GM18870 (cell line): ENCODE data around the gene SPAG9.

Experiments
- ATAC-seq: cut with Tn5 transposase; IDR thresholded peaks from one replicate; pipeline ENCODE4 v1.9.1; 2021; ENCODE audit warnings: moderate library complexity; ENCODE audit not compliant: unreplicated experiment

SPAG9 gene

DNA sequence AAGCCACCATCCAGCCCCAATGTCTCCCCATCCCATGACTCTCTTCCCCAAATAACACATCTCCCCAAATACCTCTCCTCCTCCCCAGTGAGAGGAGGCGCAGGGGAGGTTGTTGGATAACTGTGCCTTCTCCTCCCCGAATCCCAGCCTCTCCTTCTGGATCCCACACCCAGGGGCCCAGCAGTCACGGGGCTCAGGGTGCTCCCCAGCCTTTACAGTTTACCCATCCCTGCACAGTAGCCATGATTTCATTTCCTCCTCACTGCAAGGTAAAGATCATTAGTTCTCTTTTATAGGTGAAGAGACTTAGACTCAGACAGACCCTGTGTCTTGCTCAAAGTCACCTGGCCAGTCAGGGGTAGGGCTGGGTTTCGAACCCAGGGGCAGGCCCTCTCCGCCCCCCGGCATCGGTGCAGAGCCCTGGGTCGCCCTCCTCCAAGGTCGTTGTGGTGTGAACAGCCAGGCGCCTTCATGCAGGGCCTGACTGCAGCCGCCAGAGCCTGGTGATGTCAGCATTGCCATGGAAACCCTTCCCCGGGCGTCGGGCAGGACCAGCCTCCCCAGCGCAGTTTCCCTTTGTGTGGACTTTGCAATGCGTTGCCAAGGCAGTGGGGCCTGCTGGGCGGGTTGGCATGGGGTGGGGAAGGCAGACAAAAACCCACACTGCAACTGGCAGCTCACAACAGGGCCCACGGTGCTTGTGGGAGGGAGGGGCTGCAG, 201.2 kb downstream of the SPAG9 start:
- ATAC-seq, result no peak

DNA sequence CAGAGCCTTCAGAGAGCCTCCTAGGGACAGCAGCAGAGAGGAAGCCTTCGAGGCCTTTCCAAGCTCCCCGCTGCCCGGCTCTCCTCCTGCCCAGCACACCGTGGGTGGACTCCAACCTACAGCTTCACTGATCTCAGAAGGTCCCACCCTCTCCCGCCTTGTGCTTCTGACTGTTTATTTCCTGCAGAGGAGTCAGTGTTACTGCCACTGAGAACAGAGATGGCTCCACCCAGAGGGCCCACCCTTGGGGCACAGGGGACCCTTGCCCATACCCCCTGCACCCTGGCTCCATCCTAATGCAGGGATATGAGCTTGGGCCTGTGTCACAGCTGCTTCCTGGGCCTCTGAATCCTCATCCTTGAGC, 201.8 kb downstream of the SPAG9 start:
- no peak for ATAC-seq

DNA sequence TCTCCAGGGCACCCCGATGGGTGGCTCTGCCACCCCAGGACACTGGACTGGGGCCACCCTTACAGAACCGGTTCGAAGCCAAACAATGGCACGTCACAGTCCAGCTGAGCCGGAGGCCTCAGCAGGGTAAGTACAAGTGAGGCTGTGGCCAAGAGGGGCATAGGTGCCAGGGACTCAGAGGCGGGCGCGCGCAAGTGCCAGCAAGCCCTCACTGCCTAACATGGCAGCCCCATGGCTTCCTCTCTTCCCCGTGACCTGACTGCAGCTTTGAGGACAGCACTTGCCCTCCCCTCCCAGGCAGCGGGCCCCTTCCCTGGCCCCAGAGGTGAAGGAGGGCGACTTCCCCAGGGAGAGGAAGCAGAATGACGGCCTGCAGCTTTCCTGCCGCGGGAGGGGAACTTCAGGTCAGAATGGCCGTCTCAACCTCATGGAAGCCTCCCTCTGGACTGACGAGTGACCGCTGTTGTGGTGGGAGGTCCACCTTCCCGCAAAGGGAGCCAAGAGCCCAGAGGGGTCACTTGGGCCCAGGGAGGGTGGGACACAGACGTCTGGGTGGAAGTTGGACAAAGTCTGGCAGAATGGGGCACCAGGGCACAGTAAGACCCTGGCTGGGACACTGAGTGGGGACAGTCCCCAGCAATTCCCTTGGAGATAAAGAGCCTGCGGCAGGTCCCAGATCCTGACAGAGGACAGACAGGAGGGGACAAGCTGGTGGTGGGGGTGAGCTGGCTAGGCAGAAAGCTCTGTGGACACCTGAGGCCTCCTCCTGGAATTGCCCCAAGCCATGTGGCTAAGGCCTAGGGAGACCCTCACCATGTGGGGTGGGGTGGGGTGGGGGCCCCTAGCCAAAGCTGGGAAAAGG, 202.4 kb downstream of the SPAG9 start:
- no peak for ATAC-seq

DNA sequence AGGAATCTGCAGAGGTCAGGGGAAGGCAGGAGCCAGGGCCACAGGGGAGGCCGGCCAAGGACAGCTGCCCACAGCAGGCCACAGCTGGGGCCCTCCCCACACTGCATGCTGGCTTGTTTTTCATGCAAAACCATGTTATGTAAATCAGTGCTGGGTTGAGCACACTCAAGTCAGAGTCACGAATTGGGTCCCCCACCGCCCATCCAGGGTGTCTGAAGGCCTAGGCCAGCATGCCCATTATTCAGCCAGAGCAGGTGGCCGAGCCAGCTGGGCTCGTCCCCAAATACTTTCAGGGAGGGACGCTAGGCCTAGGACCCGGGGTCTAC, 203.3 kb downstream of the SPAG9 start:
- ATAC-seq, result no peak

DNA sequence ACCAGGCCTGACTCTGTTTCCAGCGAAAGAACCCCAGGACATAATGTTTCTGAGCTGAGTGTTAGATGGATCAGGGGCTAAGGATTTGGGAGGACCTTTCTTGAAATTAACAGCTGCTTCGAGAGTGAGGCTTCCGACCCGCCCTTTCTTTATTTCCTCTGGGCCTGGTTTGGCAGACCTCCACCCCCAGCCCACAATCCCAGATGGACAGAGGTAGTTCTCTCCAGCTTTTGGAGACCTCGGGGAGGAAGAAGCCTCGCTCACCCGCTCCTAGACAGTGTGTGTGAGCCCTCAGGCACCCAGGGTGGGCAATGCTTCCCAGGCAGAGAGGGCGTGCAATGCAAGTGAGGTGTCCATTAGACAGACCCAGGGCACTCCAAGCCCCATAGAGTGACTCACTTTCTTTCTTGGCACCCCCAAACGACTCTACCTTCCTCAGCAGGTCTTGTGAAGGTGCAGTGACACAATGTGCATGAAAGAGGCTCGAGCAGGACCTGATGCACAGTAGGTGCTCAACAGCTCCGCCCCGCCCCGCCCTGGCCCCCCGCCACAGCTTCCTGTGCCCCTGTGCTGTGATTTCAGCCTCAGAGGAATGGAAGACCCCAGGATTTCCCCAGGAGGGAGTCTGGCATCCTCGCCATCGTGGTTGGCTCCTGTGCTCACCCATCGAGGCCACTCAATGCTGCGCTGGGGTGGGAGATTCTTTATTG, 203.8 kb downstream of the SPAG9 start:
- ATAC-seq, result no peak

DNA sequence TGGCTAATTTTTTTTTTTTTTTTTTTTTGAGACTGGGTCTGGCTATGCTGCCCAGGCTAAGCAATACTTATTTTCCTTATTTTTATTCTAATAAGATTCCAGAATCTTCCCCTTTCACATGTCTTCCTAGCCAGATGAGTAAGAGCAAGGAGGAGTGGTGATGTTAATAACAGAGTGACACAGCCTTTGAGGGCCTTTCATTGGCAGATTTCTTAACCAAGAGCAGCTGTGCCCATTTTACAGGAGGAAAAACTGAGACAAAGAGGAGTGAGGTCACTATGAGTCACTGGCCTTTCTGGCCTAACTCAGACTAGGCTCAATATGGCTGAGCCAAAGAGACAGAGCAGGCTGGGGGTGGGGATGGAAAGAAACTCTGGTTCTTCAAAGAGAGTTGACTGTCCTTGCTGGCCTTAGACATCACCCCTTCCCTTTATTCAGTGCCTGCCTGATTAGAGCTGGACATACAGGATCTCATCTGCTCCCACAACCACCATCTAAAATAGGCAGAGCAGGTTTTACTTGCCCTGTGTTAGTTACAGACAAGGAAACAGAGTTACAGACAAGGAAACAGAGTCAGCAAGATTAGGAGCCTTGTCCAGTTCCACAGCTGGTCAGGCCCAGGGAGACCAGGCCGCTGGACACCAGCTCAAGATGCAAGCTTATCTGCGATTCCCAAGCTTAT, 204.5 kb downstream of the SPAG9 start:
- ATAC-seq, result no peak

DNA sequence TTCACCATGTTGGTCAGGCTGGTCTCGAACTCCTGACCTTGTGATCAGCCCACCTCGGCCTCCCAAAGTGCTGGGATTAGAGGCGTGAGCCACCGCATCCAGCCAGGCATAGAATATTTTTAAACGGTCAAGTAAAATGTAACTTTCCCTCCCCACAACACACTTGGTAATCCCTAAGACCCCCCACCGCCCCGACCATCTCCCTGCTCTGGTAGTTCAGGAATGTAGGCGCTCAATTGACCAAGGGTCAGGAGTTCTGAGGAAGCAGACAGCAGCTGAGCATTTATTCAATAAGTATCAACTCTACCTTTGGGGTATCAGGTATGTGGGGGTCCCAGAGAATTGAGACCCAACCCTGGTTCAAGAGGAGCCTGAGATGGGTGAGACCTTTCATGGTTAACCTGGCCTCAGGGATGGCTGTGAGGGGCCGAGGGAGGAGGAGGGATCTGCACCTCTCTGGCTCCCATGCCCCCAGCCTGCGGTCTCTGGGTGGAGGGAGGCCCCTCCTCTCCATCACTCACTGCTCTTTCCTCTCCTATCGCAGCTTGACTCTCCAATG, 206.1 kb downstream of the SPAG9 start:
- ATAC-seq, result no peak

DNA sequence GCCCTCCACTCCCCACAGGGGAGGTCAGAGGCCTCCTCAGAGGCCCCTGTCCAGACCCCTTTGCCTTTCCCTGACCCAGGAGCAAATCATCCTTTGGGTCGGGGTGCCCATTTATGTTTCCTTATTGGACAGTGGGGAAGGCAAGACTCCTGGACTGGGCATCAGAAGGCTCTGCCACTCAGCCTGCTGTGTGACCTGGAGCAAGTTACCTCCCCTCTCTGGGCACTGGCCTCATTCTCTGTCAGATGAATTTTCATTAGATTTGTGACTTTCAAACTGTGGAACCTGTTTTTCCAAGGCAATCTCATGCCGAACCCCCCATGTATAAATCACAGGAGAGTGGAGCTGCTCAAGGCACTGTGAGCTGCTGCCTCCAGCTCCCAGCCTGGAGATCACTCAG, 207.5 kb downstream of the SPAG9 start:
- no peak for ATAC-seq
